ENCODE data around the gene ALOX15B. TPM values are rescaled to one million over a fixed set of nuclear protein-coding genes. Genes with fewer than 3 reads are reported as not detected.
"Not testable (repeated sequence)": the region's sequence is repeated elsewhere in the genome, so short reads cannot be mapped to it uniquely, and the experiment has no call there.

Gene ALOX15B
- total and polyA plus RNA-seq, 8 donors, result 0.38 to 112 (median 0.53) TPM

GRCh38 chr17:8075081-8075480 lies 36.2 kb downstream of the ALOX15B start:
- no peak overlapping the region for H3K27ac ChIP-seq
- DNase-seq (no peak), ATAC-seq (no peak)
- H3K36me3 ChIP-seq, result no peaks in the 10 kb centered on the region
- TF ChIP-seq, protein P1, sequence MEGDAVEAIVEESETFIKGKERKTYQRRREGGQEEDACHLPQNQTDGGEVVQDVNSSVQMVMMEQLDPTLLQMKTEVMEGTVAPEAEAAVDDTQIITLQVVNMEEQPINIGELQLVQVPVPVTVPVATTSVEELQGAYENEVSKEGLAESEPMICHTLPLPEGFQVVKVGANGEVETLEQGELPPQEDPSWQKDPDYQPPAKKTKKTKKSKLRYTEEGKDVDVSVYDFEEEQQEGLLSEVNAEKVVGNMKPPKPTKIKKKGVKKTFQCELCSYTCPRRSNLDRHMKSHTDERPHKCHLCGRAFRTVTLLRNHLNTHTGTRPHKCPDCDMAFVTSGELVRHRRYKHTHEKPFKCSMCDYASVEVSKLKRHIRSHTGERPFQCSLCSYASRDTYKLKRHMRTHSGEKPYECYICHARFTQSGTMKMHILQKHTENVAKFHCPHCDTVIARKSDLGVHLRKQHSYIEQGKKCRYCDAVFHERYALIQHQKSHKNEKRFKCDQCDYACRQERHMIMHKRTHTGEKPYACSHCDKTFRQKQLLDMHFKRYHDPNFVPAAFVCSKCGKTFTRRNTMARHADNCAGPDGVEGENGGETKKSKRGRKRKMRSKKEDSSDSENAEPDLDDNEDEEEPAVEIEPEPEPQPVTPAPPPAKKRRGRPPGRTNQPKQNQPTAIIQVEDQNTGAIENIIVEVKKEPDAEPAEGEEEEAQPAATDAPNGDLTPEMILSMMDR (IDR thresholded peaks at IDR 0.05), result no peak
- H3K4me1 ChIP-seq, result peaks cover 14 to 32% of the 10 kb centered on the region in 2 donors
- no peaks in the 10 kb centered on the region for H3K9me3 ChIP-seq
- H3K4me3 ChIP-seq, result no peak overlapping the region
- intact Hi-C loops (cut with DNase I), result no loop called here
- peaks cover 27 to 93% of the 10 kb centered on the region in 2 donors for H3K27me3 ChIP-seq

GRCh38 chr17:8075574-8076342 lies 36.9 kb downstream of the ALOX15B start:
- ATAC-seq, result no peak
- H3K4me1 ChIP-seq, result peaks cover 18 to 33% of the 10 kb centered on the region in 2 donors
- intact Hi-C loops (cut with DNase I), result no loop called here
- no peak overlapping the region for H3K27ac ChIP-seq
- H3K27me3 ChIP-seq, result peaks cover 27 to 100% of the 10 kb centered on the region in 2 donors
- H3K4me3 ChIP-seq, result no peak overlapping the region
- TF ChIP-seq, protein P1 (IDR thresholded peaks at IDR 0.05), result no peak
- DNase-seq, result no peak
- no peaks in the 10 kb centered on the region for H3K9me3 ChIP-seq
- H3K36me3 ChIP-seq, result no peaks in the 10 kb centered on the region

- Histone ChIP-seq H3K27ac (no peak overlapping the region), H3K4me1 (peaks cover 18 to 33% of the 10 kb centered on the region in 2 donors), H3K4me3 (no peak overlapping the region), H3K9me3 (no peaks in the 10 kb centered on the region), H3K36me3 (no peaks in the 10 kb centered on the region), H3K27me3 (peaks cover 27 to 100% of the 10 kb centered on the region in 2 donors)
- no peak for DNase-seq
- TF ChIP-seq, protein P1 (IDR thresholded peaks at IDR 0.05), result no peak
- no peak for ATAC-seq
- intact Hi-C loops (cut with DNase I), result no loop called here
Measured at GRCh38 chr17:8076502-8077266, 37.8 kb downstream of the ALOX15B start.

DNA sequence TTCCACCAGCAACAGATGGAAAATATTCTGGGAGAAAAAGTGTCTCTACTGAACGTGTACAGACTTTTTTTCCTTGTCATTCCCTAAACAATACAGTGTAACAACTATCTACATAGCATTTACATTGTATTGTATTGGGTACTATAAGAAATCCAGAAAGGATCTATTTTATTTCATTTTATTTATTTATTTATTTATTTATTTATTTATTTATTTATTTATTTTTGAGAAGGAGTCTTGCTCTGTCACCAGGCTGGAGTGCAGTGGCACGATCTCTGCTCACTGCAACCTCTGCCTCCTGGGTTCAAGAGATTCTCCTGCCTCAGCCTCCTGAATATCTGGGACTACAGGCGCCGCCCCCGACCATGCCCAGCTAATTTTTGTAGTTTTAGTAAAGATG lies 39.1 kb downstream of the ALOX15B start:
- H3K9me3 ChIP-seq; DNase-seq; H3K36me3 ChIP-seq; H3K4me3 ChIP-seq; H3K27ac ChIP-seq; ATAC-seq; intact Hi-C loops (cut with DNase I): not testable (repeated sequence)
- Histone ChIP-seq H3K4me1 (peaks cover 14 to 24% of the 10 kb centered on the region in 2 donors), H3K27me3 (peaks cover 18 to 100% of the 10 kb centered on the region in 2 donors)

DNA sequence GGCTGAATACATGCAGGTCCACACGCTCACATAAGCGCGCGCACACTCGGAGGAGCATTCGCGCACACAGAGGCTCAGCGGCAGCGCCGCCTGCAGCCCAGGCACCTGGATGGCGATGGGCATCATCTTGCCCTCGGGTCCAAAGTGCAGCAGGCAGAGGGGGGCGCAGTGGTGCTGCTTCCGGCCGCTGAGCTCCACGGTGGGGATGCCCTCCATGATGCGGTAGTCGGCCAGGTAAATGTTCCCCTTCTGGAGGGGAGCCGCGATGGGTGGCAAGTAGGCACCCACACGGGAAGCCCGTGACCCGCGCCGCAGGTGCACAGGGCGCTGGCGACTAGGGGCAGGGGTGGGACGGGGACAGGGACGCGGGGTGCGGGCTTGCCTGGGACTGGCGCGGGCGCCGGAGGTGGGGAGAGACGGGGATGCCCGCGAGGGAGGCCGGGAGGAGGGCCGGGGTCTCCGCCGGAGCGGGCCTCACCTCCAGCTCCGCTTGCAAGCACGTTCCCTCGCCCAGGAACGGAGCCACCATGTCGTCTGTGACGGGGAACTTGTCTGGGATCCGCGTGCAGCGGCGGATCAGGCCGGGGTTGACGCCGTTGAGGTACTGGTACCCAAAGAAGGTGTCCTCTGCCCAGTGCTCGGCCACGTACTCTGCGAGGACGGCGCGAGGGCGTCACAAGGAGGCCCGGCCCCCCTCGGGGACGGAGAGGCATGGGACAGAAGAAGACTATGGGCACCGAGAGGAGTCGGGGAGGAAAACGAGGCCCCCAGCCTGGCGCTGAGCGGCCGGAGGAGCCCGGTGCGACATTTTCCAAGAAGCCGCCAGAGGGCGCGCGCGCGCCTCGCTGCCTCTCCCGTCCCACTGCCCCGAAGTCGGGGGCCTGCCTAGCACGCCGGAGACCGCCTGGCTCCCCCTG lies 40.7 kb downstream of the ALOX15B start:
- peaks cover 13 to 14% of the 10 kb centered on the region in 2 donors for H3K4me1 ChIP-seq
- no peaks in the 10 kb centered on the region for H3K9me3 ChIP-seq
- TF ChIP-seq, protein P1 (IDR thresholded peaks at IDR 0.05), result peak; percentile 83 to 87
- no peak overlapping the region for H3K27ac ChIP-seq
- DNase-seq (peak; percentile 67 to 96 (median 78)), ATAC-seq (peak; percentile 94)
- peaks cover 5 to 99% of the 10 kb centered on the region in 2 donors for H3K27me3 ChIP-seq
- H3K4me3 ChIP-seq, result peak overlapping the region; percentile 21 to 24
- H3K36me3 ChIP-seq, result no peaks in the 10 kb centered on the region
- intact Hi-C loops (cut with DNase I), result no loop called here

Data from left lung (tissue), 10 donors.